HG02759 (cell line): ENCODE results near the gene B4GALNT4.
A peak's percentile ranks its signal among the peaks of the same experiment; 100 is the strongest.
"Not testable (repeated sequence)": the region's sequence is repeated elsewhere in the genome, so short reads cannot be mapped to it uniquely, and the experiment has no call there.

Experiments
- ATAC-seq: cut with Tn5 transposase; IDR thresholded peaks from one replicate; pipeline ENCODE4 v1.9.1; 2021; ENCODE audit warnings: mild to moderate bottlenecking, moderate library complexity; ENCODE audit not compliant: unreplicated experiment

Gene B4GALNT4

GRCh38 chr11:405954-406795 lies 36.9 kb downstream of the B4GALNT4 start:
- ATAC-seq, result no peak

- ATAC-seq, result peak; percentile 86
Observed at GRCh38 chr11:406796-407650, 37.7 kb downstream of the B4GALNT4 start.

GRCh38 chr11:407651-408123 lies 38.4 kb downstream of the B4GALNT4 start:
- ATAC-seq, result no peak

GRCh38 chr11:408154-409007 lies 39.1 kb downstream of the B4GALNT4 start:
- no peak for ATAC-seq

GRCh38 chr11:409008-409599 lies 39.8 kb downstream of the B4GALNT4 start:
- no peak for ATAC-seq

GRCh38 chr11:409600-410483 lies 40.5 kb downstream of the B4GALNT4 start:
- no peak for ATAC-seq

GRCh38 chr11:410711-411110 lies 41.4 kb downstream of the B4GALNT4 start:
- ATAC-seq, result not testable (repeated sequence)

- not testable (repeated sequence) for ATAC-seq
Observed at GRCh38 chr11:411520-411919, 42.2 kb downstream of the B4GALNT4 start.

- ATAC-seq, result no peak
Observed at GRCh38 chr11:412641-413119, 43.4 kb downstream of the B4GALNT4 start.

- ATAC-seq, result no peak
Observed at GRCh38 chr11:413120-414081, 44.1 kb downstream of the B4GALNT4 start.

GRCh38 chr11:414318-414857 lies 45.1 kb downstream of the B4GALNT4 start:
- ATAC-seq, result no peak

- ATAC-seq, result no peak
Observed at GRCh38 chr11:415640-416041, 46.3 kb downstream of the B4GALNT4 start.

GRCh38 chr11:416051-416756 lies 46.9 kb downstream of the B4GALNT4 start:
- no peak for ATAC-seq

GRCh38 chr11:416757-417621 lies 47.7 kb downstream of the B4GALNT4 start:
- ATAC-seq, result peak; percentile 47

GRCh38 chr11:417652-418342 lies 48.5 kb downstream of the B4GALNT4 start:
- no peak for ATAC-seq
